Panc1 (cell line): Measurements from ENCODE around the gene MAPKAP1. TPM values are rescaled to one million over a fixed set of nuclear protein-coding genes. Genes with fewer than 3 reads are reported as not detected.

Experiments
- ATAC-seq: fragments of 200-7000 bp; cut with Tn5 transposase; 2 replicates; pipeline ENCODE4 v1.9.1; 2020; ENCODE audit warnings: mild to moderate bottlenecking, moderate library complexity
- BruUV-seq: library from RNA; stranded (reverse); fragments of 400-500 nt; replicated peaks from 2 replicates; lab custom pipeline; 2021; lab: Mats Ljungman, UMichigan
- CTCF ChIA-PET: fragments of 300-600 bp; sonication (Branson Sonifier 250); formaldehyde crosslinking; loops from one replicate; lab custom pipeline; 2022; ENCODE audit warnings: antibody characterized with exemption; lab: Charles Lee
- POLR2A ChIA-PET: fragments of 300-600 bp; sonication (Branson Sonifier 250); formaldehyde crosslinking; loops from one replicate; lab custom pipeline; 2022; ENCODE audit warnings: antibody characterized with exemption; lab: Charles Lee
- DNase-seq: peaks from one replicate; pipeline ENCODE4 v3.0.0-alpha.2; 2010; ENCODE audit warnings: low read depth, low spot score
- H3K27ac ChIP-seq: 2 replicates; pipeline ENCODE4 v1.5.1; 2011; ENCODE audit warnings: mild to moderate bottlenecking, low read length, inconsistent platforms
- H3K27me3 ChIP-seq: fragments of 200-500 bp; sonication (Bioruptor generic); 2 replicates; pipeline ENCODE4 v1.6.0; 2014; ENCODE audit warnings: low read length, inconsistent platforms; ENCODE audit not compliant: control insufficient read depth, insufficient read depth
- H3K36me3 ChIP-seq: fragments of 200-500 bp; sonication (Bioruptor generic); 2 replicates; pipeline ENCODE4 v1.5.1; 2014; ENCODE audit warnings: inconsistent platforms, mild to moderate bottlenecking, low read length, moderate library complexity; ENCODE audit not compliant: control insufficient read depth, insufficient read depth
- H3K4me1 ChIP-seq: 2 replicates; pipeline ENCODE4 v1.5.1; 2011; ENCODE audit warnings: inconsistent platforms, mild to moderate bottlenecking, low read length, moderate library complexity; ENCODE audit not compliant: control insufficient read depth, insufficient read depth
- H3K4me3 ChIP-seq, 2 experiments: 2 replicates each; pipeline ENCODE4 v1.5.1; 2011 to 2012; ENCODE audit warnings: low read depth in 2 of 2, low read length in 2 of 2, mild to moderate bottlenecking in 2 of 2, inconsistent platforms in 1 of 2, moderate library complexity in 1 of 2
- H3K9me3 ChIP-seq: fragments of 200-500 bp; sonication (Bioruptor generic); 2 replicates; pipeline ENCODE4 v1.5.1; 2014; ENCODE audit warnings: low read depth, mild to moderate bottlenecking, inconsistent platforms, low read length, moderate library complexity; ENCODE audit not compliant: control insufficient read depth, insufficient read depth
- POLR2AphosphoS5 ChIP-seq: IDR thresholded peaks from 2 replicates; pipeline ENCODE4 v1.6.1; 2012; ENCODE audit warnings: mild to moderate bottlenecking, low read depth, low read length, moderate library complexity
- SIN3A ChIP-seq: IDR thresholded peaks from 2 replicates; pipeline ENCODE4 v1.6.1; 2012; ENCODE audit warnings: low read depth, mild to moderate bottlenecking, low read length, moderate library complexity, borderline replicate concordance; ENCODE audit not compliant: insufficient read depth
- TCF7L2 ChIP-seq: IDR thresholded peaks from 2 replicates; pipeline ENCODE4 v1.6.1; 2011; ENCODE audit warnings: mild to moderate bottlenecking, low read depth, low read length, inconsistent platforms
- in situ Hi-C: cut with HindIII; loops from 2 replicates; pipeline ENCODE4 v1.10.0; 2016; ENCODE audit warnings: low sequenced_read_pairs, low pct_unique_long_range_greater_than_20kb
- intact Hi-C: fragments of 100-400 bp; cut with micrococcal nuclease; formaldehyde crosslinking; loops from one replicate; pipeline ENCODE4 v1.10.0; 2022; ENCODE audit not compliant: unreplicated experiment
- total RNA-seq: library from RNA; stranded (reverse); gene quantifications from one replicate; pipeline ENCODE4 v1.2.1, GENCODE V29; 2021; ENCODE audit not compliant: unreplicated experiment
- TF ChIP-seq, protein P1 (sequence below), 2 experiments: IDR thresholded peaks; 2 replicates each; pipeline ENCODE4 v1.6.1; 2011 to 2012; ENCODE audit warnings: low read depth in 2 of 2, control low read depth in 1 of 2, low read length in 1 of 2, mild to moderate bottlenecking in 1 of 2, moderate library complexity in 1 of 2; ENCODE audit not compliant: insufficient read depth in 1 of 2
- TF ChIP-seq, protein P2 (sequence below): fragments of 450-650 bp; IDR thresholded peaks from 2 replicates; pipeline ENCODE4 v1.5.1; 2017; ENCODE audit warnings: mild to moderate bottlenecking

Gene MAPKAP1
- total RNA-seq, 1 experiment from 2014 or later = 72.7 TPM

DNA sequence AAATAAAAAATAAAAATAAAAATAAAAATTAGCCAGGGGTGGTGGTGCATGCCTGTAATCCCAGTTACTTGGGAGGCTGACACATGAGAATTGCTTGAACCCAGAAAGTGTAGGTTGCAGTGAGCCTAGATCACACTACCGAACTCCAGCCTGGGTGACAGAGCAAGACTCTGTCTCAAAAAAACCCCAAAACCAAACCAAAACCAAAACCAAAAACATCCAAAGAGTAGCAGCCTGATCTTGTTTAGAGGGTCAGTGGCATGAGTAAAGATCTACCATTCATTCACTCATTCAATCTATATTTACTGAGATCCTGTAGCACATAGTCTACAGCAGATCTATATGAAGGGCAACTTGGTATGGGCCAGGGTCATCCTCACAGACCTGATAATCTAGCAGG is 202.4 kb downstream of the MAPKAP1 start:
- Histone ChIP-seq H3K4me3 (no peak overlapping the region), H3K36me3 (no peaks in the 10 kb centered on the region), H3K27me3 (no peaks in the 10 kb centered on the region), H3K9me3 (no peaks in the 10 kb centered on the region), H3K27ac (no peak overlapping the region), H3K4me1 (no peaks in the 10 kb centered on the region)
- no peak for ATAC-seq
- ChIA-PET POLR2A (no interaction called here), CTCF (no interaction called here)
- TF ChIP-seq POLR2AphosphoS5 = no peak
- TF ChIP-seq TCF7L2 = no peak
- TF ChIP-seq, protein P1, sequence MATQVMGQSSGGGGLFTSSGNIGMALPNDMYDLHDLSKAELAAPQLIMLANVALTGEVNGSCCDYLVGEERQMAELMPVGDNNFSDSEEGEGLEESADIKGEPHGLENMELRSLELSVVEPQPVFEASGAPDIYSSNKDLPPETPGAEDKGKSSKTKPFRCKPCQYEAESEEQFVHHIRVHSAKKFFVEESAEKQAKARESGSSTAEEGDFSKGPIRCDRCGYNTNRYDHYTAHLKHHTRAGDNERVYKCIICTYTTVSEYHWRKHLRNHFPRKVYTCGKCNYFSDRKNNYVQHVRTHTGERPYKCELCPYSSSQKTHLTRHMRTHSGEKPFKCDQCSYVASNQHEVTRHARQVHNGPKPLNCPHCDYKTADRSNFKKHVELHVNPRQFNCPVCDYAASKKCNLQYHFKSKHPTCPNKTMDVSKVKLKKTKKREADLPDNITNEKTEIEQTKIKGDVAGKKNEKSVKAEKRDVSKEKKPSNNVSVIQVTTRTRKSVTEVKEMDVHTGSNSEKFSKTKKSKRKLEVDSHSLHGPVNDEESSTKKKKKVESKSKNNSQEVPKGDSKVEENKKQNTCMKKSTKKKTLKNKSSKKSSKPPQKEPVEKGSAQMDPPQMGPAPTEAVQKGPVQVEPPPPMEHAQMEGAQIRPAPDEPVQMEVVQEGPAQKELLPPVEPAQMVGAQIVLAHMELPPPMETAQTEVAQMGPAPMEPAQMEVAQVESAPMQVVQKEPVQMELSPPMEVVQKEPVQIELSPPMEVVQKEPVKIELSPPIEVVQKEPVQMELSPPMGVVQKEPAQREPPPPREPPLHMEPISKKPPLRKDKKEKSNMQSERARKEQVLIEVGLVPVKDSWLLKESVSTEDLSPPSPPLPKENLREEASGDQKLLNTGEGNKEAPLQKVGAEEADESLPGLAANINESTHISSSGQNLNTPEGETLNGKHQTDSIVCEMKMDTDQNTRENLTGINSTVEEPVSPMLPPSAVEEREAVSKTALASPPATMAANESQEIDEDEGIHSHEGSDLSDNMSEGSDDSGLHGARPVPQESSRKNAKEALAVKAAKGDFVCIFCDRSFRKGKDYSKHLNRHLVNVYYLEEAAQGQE (IDR thresholded peaks at IDR 0.05; ENCODE audit: insufficient read depth in 1 of 2, low read depth in 2 of 2, low read length in 1 of 2) = no peak
- TF ChIP-seq SIN3A = no peak
- TF ChIP-seq, protein P2, sequence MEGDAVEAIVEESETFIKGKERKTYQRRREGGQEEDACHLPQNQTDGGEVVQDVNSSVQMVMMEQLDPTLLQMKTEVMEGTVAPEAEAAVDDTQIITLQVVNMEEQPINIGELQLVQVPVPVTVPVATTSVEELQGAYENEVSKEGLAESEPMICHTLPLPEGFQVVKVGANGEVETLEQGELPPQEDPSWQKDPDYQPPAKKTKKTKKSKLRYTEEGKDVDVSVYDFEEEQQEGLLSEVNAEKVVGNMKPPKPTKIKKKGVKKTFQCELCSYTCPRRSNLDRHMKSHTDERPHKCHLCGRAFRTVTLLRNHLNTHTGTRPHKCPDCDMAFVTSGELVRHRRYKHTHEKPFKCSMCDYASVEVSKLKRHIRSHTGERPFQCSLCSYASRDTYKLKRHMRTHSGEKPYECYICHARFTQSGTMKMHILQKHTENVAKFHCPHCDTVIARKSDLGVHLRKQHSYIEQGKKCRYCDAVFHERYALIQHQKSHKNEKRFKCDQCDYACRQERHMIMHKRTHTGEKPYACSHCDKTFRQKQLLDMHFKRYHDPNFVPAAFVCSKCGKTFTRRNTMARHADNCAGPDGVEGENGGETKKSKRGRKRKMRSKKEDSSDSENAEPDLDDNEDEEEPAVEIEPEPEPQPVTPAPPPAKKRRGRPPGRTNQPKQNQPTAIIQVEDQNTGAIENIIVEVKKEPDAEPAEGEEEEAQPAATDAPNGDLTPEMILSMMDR = no peak
- in situ Hi-C loops = no loop called here
- intact Hi-C loops = no loop called here
- BruUV-seq = no TSS peak
- DNase-seq = no peak

DNA sequence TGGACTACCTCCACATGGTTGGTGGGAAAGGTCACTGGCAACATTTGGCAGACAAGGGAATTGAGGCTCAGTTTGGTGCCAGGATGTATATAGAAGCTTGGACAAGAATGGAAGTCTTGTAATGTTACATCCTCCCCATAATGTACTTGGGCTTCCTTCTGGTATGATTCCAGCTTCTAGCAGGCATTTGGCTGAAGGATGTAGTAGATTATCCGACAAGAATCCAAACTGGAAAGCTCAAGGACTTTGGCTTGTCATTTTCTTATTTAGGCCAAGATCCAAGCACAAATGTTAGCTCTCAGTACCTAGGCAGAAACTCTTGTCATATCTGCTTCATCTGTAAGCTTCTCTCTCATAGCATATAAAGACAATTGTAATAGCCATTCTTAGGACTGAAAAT is 209.1 kb downstream of the MAPKAP1 start:
- no peaks in the 10 kb centered on the region for H3K4me1 ChIP-seq
- no peak overlapping the region for H3K27ac ChIP-seq
- ChIA-PET CTCF (no interaction called here), POLR2A (no interaction called here)
- no peak for DNase-seq
- no TSS peak for BruUV-seq
- in situ Hi-C loops (no loop called here), intact Hi-C loops (no loop called here)
- H3K9me3 ChIP-seq = no peaks in the 10 kb centered on the region
- TF ChIP-seq TCF7L2 (no peak), SIN3A (no peak), POLR2AphosphoS5 (no peak)
- TF ChIP-seq, protein P1 (IDR thresholded peaks at IDR 0.05; ENCODE audit: insufficient read depth in 1 of 2, low read depth in 2 of 2, low read length in 1 of 2) = no peak
- TF ChIP-seq, protein P2 = no peak
- ATAC-seq = no peak
- H3K27me3 ChIP-seq = no peaks in the 10 kb centered on the region
- no peaks in the 10 kb centered on the region for H3K36me3 ChIP-seq
- H3K4me3 ChIP-seq = no peak overlapping the region
